NB4 (cell line): Measurements from ENCODE around the gene EDN2.

Source experiments
- DNase-seq: peaks from one replicate; pipeline ENCODE4 v3.0.0; 2010; ENCODE audit warnings: low read depth
- H3K4me3 ChIP-seq: one replicate; pipeline ENCODE4 v1.5.1; 2011; ENCODE audit warnings: mild to moderate bottlenecking, low read depth, low read length, moderate library complexity
- CTCF ChIP-seq: IDR thresholded peaks from one replicate; pipeline ENCODE4 v1.5.1; 2012; ENCODE audit warnings: low read depth, low read length
- MAX ChIP-seq: IDR thresholded peaks from 2 replicates; pipeline ENCODE4 v1.6.1; 2011; ENCODE audit warnings: low read depth, low read length
- MYC ChIP-seq: IDR thresholded peaks from 2 replicates; pipeline ENCODE4 v1.6.1; 2011; ENCODE audit warnings: low read depth, low read length
- POLR2A ChIP-seq: IDR thresholded peaks from 2 replicates; pipeline ENCODE4 v1.6.1; 2011; ENCODE audit warnings: mild to moderate bottlenecking; ENCODE audit not compliant: insufficient read length; ENCODE audit errors: extremely low read depth

EDN2 gene

GRCh38 chr1:41448821-41449220, 35.7 kb downstream of the EDN2 start:
- DNase-seq = no peak
- H3K4me3 ChIP-seq = no peak overlapping the region
- no peak for TF ChIP-seq MAX
- no peak for TF ChIP-seq MYC
- TF ChIP-seq CTCF = no peak
- TF ChIP-seq POLR2A = no peak

- TF ChIP-seq MAX (no peak), CTCF (no peak), MYC (no peak), POLR2A (no peak)
- DNase-seq = no peak
- H3K4me3 ChIP-seq = no peak overlapping the region
Observed at GRCh38 chr1:41447995-41448770, 36.3 kb downstream of the EDN2 start.

- DNase-seq = no peak
- no peak for TF ChIP-seq MYC
- TF ChIP-seq CTCF = no peak
- no peak for TF ChIP-seq POLR2A
- no peak for TF ChIP-seq MAX
- no peak overlapping the region for H3K4me3 ChIP-seq
Observed at GRCh38 chr1:41446851-41447610, 37.5 kb downstream of the EDN2 start.

- no peak overlapping the region for H3K4me3 ChIP-seq
- DNase-seq = no peak
- TF ChIP-seq MAX (no peak), MYC (no peak), CTCF (no peak), POLR2A (no peak)
Observed at GRCh38 chr1:41444785-41445184, 39.7 kb downstream of the EDN2 start.

GRCh38 chr1:41444246-41444645, 40.2 kb downstream of the EDN2 start:
- TF ChIP-seq POLR2A (no peak), CTCF (peak; percentile 40)
- H3K4me3 ChIP-seq = no peak overlapping the region
- peak; percentile 22 for DNase-seq
